Kasumi-1 (cell line): Measurements from ENCODE around the gene UNC45A.
A peak's percentile ranks its signal among the peaks of the same experiment; 100 is the strongest.
"Not testable (repeated sequence)": the region's sequence is repeated elsewhere in the genome, so short reads cannot be mapped to it uniquely, and the experiment has no call there.

ENCODE experiments used
- DNase-seq, 2 experiments: peaks; one replicate each; lab custom pipeline; 2025; lab: John Stamatoyannopoulos, UW

UNC45A gene

GRCh38 chr15:90903733-90904536 lies 31.1 kb upstream of the UNC45A start:
- peak; percentile 24 to 45 for DNase-seq

DNA sequence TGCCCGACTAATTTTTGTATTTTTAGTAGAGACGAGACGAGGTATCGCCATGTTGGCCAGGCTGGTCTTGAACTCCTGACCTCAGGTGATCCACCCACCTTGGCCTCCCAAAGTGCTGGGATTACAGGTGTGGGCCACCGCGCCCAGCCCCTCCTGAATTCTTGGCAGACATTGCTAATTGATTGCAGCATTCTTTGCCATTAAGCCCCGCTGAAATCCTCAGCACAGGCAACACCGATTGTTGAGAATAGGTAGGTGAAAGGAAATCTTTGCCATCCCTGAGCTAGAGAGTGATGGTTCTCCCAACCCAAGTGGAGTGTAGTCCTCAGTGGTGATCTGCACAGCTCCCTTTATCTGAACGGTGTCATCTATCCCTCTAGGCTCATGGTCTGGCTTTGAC lies 30.3 kb upstream of the UNC45A start:
- DNase-seq = no peak

- no peak for DNase-seq
Measured at GRCh38 chr15:90905306-90906180, 29.5 kb upstream of the UNC45A start.

GRCh38 chr15:90906181-90906849 lies 28.8 kb upstream of the UNC45A start:
- DNase-seq = no peak

- no peak for DNase-seq
Measured at GRCh38 chr15:90907051-90907660, 27.9 kb upstream of the UNC45A start.

DNA sequence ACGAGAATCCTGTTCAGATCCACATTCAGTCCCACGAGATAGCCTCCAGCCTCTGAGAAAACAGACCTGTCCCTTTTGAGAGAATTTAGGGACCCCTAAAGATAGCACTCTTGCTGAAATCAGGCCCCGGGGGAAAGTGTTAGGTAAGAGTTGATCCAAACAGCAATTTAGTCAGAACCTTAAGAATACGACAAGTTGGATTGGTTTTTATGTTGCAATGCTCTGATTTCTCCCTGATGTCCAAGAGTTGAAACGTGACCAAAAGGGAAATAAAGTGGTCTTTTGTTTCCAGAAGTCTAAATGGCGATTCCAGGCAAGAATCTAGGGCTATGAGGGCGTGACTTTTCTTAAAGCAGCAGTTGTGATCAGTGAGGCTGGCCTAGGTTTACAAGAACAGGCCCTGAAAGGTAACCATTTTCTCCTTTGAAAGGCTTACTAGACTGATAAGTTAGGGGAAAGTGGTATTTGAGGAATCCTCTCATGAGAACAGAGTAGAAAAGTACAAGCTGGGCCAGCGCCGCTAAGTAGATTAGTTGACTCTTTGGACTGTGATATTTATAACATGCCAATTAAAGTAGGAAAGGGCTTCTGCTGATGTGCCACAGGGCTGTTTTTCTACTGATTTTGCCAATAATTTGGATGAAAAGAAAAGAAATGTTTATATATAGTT lies 27.1 kb upstream of the UNC45A start:
- DNase-seq = no peak

- not testable (repeated sequence) for DNase-seq
Measured at GRCh38 chr15:90909449-90909848, 25.6 kb upstream of the UNC45A start.

GRCh38 chr15:90909976-90910375 lies 25.1 kb upstream of the UNC45A start:
- DNase-seq = no peak

DNA sequence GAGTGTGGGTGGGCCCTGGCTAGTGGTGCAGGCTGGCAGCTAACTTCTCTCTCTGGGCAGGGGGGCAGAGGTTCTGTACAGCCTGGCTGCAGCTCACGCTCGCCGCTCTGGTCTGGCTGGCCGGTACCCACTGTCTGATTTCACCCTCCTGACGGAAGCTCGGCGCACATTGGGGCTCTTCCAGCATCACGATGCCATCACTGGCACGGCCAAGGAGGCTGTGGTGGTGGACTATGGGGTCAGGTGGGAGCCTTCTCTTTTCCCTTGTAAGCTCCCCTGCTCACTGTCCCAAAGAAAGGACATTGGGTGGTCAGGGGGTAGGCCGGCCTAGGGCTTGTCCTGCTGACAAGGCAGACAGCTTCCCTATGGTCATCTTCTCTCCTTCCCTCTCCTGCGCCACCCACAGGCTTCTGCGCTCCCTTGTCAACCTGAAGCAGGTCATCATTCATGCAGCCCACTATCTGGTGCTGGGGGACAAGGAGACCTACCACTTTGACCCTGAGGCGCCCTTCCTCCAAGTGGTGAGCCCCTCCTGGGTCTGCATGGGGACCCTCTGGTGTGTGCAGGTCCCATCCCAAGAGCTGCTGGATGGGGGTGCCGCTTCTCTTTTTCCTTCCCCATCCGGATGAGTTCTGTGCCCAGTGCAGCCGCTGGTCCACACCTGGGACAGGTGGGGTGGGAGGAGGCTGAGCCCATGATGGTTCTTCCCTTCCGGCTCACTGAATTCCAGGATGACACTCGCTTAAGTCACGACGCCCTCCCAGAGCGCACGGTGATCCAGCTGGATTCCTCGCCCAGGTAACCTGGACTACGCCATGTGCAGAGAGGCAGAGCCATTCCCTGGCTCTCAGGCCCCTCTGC lies 24.4 kb upstream of the UNC45A start:
- no peak for DNase-seq

DNA sequence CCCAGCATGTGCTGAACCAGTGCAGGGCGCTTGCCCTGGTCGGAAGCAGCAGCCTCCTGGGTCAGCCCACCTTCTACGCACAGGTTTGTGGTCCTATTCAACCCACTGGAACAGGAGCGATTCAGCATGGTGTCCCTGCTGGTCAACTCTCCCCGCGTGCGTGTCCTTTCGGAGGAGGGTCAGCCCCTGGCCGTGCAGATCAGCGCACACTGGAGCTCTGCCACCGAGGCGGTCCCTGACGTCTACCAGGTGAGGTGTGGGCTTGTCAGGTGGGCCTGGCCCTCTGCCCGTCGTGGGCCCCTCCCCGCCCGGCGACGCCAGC lies 23.8 kb upstream of the UNC45A start:
- no peak for DNase-seq

DNA sequence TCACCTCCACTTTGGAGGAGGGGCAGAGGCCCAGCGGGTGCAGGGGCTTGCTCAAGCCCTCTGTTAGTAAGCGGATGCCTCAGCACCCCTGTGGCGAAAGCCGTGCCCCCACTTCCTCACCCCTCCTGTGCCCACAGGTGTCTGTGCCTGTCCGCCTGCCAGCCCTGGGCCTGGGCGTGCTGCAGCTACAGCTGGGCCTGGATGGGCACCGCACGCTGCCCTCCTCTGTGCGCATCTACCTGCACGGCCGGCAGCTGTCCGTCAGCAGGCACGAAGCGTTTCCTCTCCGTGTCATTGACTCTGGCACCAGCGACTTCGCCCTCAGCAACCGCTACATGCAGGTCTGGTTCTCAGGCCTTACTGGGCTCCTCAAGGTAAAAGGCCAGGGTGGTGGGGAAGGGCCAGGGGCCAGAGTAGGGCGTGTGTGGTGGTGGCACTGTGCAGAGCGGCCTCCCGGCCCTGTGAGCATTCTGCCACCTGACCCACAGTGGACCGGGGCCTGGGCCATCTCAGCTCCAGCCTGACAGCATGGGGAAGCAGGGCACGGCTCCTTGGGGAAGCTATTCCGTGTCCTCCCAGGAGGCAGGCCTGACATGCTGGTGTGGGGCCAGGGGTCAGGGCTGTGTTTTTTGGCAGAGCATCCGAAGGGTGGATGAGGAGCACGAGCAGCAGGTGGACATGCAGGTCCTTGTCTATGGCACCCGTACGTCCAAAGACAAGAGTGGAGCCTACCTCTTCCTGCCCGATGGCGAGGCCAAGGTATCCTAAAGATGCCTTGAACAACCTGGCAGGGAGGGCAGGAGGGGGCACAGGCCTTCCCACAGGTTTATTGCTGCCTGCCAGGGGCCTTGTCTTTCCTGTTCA lies 22.9 kb upstream of the UNC45A start:
- DNase-seq = no peak

- no peak for DNase-seq
Measured at GRCh38 chr15:90912770-90913075, 22.4 kb upstream of the UNC45A start.

DNA sequence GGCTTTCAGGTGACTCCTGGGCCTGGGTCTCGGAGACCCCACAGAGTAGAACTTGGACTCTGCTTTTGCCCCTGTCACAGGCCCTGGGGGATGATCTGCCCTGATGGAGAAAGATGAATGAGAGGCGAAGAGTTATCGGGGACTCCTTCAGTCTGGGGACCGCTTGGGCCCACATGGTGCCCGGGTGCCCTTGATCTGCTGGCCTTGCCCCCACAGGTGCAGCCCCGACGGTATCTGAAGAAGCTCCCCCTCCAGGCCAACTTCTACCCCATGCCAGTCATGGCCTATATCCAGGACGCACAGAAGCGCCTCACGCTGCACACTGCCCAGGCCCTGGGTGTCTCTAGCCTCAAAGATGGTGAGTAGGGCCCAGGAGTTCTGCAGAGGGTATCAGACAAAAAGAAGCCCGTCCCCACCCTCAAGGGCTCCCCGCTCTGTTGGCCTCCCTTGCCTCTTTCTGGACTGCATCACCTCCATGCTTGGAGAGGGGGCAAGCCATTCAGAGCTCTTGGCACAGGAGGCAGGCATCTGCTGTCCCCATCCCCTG lies 21.6 kb upstream of the UNC45A start:
- DNase-seq = no peak

GRCh38 chr15:90914305-90915080 lies 20.6 kb upstream of the UNC45A start:
- DNase-seq = no peak

DNA sequence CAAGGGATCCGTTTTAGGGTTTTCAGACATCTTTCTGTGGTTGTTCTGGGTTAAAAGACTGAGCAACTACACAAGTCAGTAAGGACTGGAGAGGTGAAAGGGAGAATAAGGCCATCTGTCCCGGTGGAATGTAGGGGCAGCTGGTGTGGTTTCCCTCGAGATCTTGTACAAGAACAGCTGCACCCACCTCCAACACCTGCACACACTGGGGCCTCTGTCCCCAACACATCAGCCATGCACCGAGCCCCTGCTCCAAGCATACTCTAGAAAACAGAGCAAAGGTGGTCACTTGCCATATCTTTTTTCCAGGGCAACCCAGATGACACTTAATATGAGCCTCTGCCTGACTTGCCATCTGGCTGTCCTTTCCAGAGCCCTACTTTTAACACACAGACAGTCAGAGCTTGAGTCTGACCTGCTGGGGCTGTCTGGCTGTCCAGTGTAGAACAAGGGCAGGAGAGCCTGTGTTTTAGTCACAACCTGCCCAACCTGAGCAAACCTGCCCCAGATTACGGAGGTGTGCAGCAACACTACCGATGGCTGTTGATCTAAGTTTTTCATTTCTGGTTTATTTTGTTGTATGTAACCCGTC lies 19.8 kb upstream of the UNC45A start:
- peak in 1 of 2 experiments; percentile 45 for DNase-seq

GRCh38 chr15:90915808-90916440 lies 19.2 kb upstream of the UNC45A start:
- peak; percentile 92 to 94 for DNase-seq

GRCh38 chr15:90916461-90916860 lies 18.6 kb upstream of the UNC45A start:
- no peak for DNase-seq

DNA sequence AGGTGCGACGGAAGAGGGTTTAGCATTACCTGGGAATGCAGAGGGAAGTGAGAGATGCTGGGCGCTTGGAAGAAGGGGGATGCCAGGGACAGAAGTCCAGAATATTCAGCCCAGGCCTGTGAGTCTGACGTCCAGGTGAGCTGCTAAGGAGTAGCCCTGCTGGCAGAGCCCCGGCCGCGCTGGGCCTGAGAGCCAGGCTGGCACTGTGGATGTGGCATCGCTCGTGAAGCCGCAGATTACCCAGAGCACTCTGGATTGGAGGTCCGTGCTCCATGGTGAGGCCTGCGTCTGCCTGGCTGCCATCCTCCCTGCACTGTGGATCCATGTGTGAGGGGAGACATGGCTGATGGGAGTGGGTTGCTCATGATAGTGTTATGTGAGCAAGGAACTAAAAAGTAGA lies 17.5 kb upstream of the UNC45A start:
- no peak for DNase-seq
